Vagina (tissue), 2 donors: ENCODE results near the gene BNC1. TPM values are rescaled to one million over a fixed set of nuclear protein-coding genes. Genes with fewer than 3 reads are reported as not detected.

Experiments used
- DNase-seq, 2 donors: peaks; one replicate each; pipeline ENCODE4 v3.0.0-alpha.2; 2017; ENCODE audit errors: extremely low spot score in 2 of 2
- H3K27ac ChIP-seq: fragments of 200-600 bp; sonication (generic); one replicate; pipeline ENCODE4 v1.5.1; 2019
- H3K27me3 ChIP-seq: fragments of 200-600 bp; sonication (generic); one replicate; pipeline ENCODE4 v1.5.1; 2019
- H3K36me3 ChIP-seq, 2 donors: fragments of 200-600 bp; sonication (generic); one replicate each; pipeline ENCODE4 v1.5.1; 2017 to 2019
- H3K4me1 ChIP-seq: fragments of 200-600 bp; sonication (generic); one replicate; pipeline ENCODE4 v1.5.1; 2019
- H3K4me3 ChIP-seq, 2 donors: fragments of 200-600 bp; sonication (generic); 1 replicate in 1 of 2; 2 replicates in 1 of 2; pipeline ENCODE4 v1.5.1; 2016 to 2019
- H3K9me3 ChIP-seq: fragments of 200-600 bp; sonication (generic); one replicate; pipeline ENCODE4 v1.5.1; 2019
- CTCF ChIP-seq, 3 experiments: fragments of 450-650 bp in 2 of 3; fragments of 200-600 bp in 1 of 3; sonication (generic) in 1 of 3; IDR thresholded peaks; one replicate each; pipeline ENCODE4 v1.5.1; 2017 to 2019; ENCODE audit warnings: antibody characterized with exemption in 3 of 3, mild to moderate bottlenecking in 2 of 3, moderate library complexity in 2 of 3
- POLR2A ChIP-seq, 2 donors: fragments of 450-650 bp; IDR thresholded peaks; one replicate each; pipeline ENCODE4 v1.6.1; 2017; ENCODE audit warnings: antibody characterized with exemption in 2 of 2, mild to moderate bottlenecking in 2 of 2, moderate library complexity in 2 of 2
- POLR2AphosphoS5 ChIP-seq, 2 donors: sonication (generic); formaldehyde crosslinking; IDR thresholded peaks; one replicate each; pipeline ENCODE4 v1.9.0; 2017; ENCODE audit warnings: antibody characterized with exemption in 2 of 2, mild to moderate bottlenecking in 2 of 2, low read depth in 1 of 2; ENCODE audit not compliant: insufficient read depth in 1 of 2
- intact Hi-C: fragments of 100-400 bp; cut with DNase I; formaldehyde crosslinking; loops from one replicate; pipeline ENCODE4 v1.15.1; 2023
- total RNA-seq: library from RNA; depleted of rRNA; stranded (reverse); fragments of >200 nt; gene quantifications from one replicate; pipeline ENCODE4 v1.2.3, GENCODE V29; 2016

The BNC1 gene
- total RNA-seq, 1 donor from 2014 or later, result 18.2 TPM

GRCh38 chr15:83289160-83289559 is 4.7 kb upstream of the BNC1 start:
- Histone ChIP-seq H3K36me3 (no peaks in the 10 kb centered on the region), H3K27me3 (no peaks in the 10 kb centered on the region), H3K27ac (no peak overlapping the region), H3K9me3 (no peaks in the 10 kb centered on the region), H3K4me3 (no peak overlapping the region), H3K4me1 (no peaks in the 10 kb centered on the region)
- DNase-seq, result no peak
- TF ChIP-seq CTCF (IDR thresholded peaks at IDR 0.05), result no peak
- TF ChIP-seq POLR2A (IDR thresholded peaks at IDR 0.05), result no peak
- TF ChIP-seq POLR2AphosphoS5 (IDR thresholded peaks at IDR 0.05; ENCODE audit: insufficient read depth in 1 of 2, low read depth in 1 of 2), result no peak
- intact Hi-C loops, result no loop called here

- H3K27me3 ChIP-seq, result peaks cover 3% of the 10 kb centered on the region
- peak overlapping the region; percentile 30 for H3K27ac ChIP-seq
- intact Hi-C loops, result no loop called here
- H3K36me3 ChIP-seq, result no peaks in the 10 kb centered on the region
- no peaks in the 10 kb centered on the region for H3K4me1 ChIP-seq
- DNase-seq, result no peak
- no peak overlapping the region for H3K4me3 ChIP-seq
- no peak for TF ChIP-seq CTCF (IDR thresholded peaks at IDR 0.05)
- TF ChIP-seq POLR2A (IDR thresholded peaks at IDR 0.05), result no peak
- TF ChIP-seq POLR2AphosphoS5 (IDR thresholded peaks at IDR 0.05; ENCODE audit: insufficient read depth in 1 of 2, low read depth in 1 of 2), result peak; percentile 14 to 43
- H3K9me3 ChIP-seq, result no peaks in the 10 kb centered on the region
Measured at GRCh38 chr15:83288381-83288801, 3.9 kb upstream of the BNC1 start.

DNA sequence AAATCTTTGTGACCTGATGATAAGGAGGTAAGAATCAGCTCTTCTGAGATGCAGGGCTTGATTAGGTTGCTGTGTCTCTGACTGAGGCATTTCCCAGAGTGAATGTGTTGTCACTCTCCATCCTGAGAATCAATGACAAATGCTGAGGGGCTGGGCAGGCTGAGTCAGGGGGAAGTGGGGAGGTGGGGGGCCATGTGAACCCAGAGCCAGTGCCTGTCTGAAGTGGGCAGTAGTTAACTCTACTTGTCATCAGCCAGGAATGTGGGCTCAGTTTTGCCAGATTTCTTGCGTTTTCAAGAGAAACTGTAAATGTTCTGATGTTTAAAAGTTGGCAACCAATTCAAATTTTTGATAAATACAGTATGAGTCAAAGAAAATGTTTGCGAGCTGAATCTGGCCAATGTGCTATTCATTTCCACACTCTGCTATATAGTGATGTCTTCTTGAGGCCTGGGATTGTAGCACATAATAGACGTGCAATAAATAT is 3.1 kb upstream of the BNC1 start:
- no peak overlapping the region for H3K27ac ChIP-seq
- H3K27me3 ChIP-seq, result peaks cover 9% of the 10 kb centered on the region
- H3K9me3 ChIP-seq, result no peaks in the 10 kb centered on the region
- H3K4me3 ChIP-seq, result no peak overlapping the region
- TF ChIP-seq POLR2AphosphoS5 (IDR thresholded peaks at IDR 0.05; ENCODE audit: insufficient read depth in 1 of 2, low read depth in 1 of 2), result no peak
- TF ChIP-seq CTCF (IDR thresholded peaks at IDR 0.05), result no peak
- no peak for TF ChIP-seq POLR2A (IDR thresholded peaks at IDR 0.05)
- H3K36me3 ChIP-seq, result no peaks in the 10 kb centered on the region
- H3K4me1 ChIP-seq, result no peaks in the 10 kb centered on the region
- no peak for DNase-seq
- intact Hi-C loops, result no loop called here

- Histone ChIP-seq H3K27me3 (peaks cover 10% of the 10 kb centered on the region), H3K9me3 (no peaks in the 10 kb centered on the region), H3K36me3 (no peaks in the 10 kb centered on the region), H3K4me3 (no peak overlapping the region), H3K4me1 (no peaks in the 10 kb centered on the region), H3K27ac (no peak overlapping the region)
- no peak for DNase-seq
- intact Hi-C loops, result no loop called here
- TF ChIP-seq CTCF (IDR thresholded peaks at IDR 0.05), result no peak
- no peak for TF ChIP-seq POLR2A (IDR thresholded peaks at IDR 0.05)
Measured at GRCh38 chr15:83285979-83286553, 1.6 kb upstream of the BNC1 start.

DNA sequence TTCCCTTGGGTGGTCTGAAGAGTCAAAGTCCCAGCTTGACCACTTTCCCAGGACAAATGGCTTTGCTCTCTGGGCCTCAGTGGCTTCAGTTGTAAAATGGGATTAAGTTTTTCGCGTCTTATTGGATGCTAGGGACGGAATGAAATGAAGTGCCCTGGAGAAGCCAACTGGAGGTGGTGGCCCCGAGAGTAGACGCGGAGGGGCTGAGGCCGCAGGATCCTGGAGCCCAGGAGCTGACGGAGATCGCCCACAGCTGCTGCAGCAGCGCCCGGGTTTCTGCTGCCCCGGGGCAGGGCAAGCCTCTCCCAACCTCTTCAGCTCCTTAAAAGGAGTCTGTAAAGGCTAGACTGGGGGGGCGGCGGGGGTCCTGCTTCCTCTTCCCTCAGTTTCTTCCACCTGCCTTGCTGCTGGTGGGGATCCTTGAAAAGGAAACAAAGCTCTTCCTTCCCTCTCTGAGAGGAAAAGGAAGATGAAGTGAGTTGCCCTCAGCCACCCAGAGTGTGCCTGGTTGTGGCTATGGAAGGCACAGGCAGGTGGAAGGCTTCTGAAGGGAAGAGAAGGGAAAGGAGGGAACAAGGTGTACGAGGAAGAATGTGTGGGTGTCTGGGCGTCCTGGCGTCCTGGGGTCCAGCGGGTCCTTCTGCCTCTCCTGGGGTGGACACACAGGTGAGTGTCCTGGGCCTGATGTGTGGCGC is 967 bp upstream of the BNC1 start:
- Histone ChIP-seq H3K4me3 (peak overlapping the region; percentile 24 to 43), H3K9me3 (no peaks in the 10 kb centered on the region), H3K4me1 (no peaks in the 10 kb centered on the region), H3K36me3 (no peaks in the 10 kb centered on the region), H3K27ac (no peak overlapping the region), H3K27me3 (peaks cover 10% of the 10 kb centered on the region)
- DNase-seq, result no peak
- no peak for TF ChIP-seq CTCF (IDR thresholded peaks at IDR 0.05)
- intact Hi-C loops, result no loop called here
